Stomach (tissue), 9 donors: ENCODE results near the gene LRRFIP1. TPM values are rescaled to one million over a fixed set of nuclear protein-coding genes. Genes with fewer than 3 reads are reported as not detected.

Source experiments
- DNase-seq, 2 donors: peaks; one replicate each; pipeline versions ENCODE4 v3.0.0 to v3.0.0-alpha.2; 2013 to 2019
- H3K27ac ChIP-seq, 5 donors: fragments of 200-600 bp in 4 of 5; sonication (generic) in 4 of 5; one replicate each; pipeline ENCODE4 v1.5.1; 2013 to 2019; ENCODE audit warnings: mild to moderate bottlenecking in 1 of 5, moderate library complexity in 1 of 5
- H3K27me3 ChIP-seq, 3 donors: fragments of 200-600 bp; sonication (generic); one replicate each; pipeline ENCODE4 v1.5.1; 2017 to 2019; ENCODE audit warnings: mixed run types in 1 of 3
- H3K36me3 ChIP-seq, 4 donors: fragments of 200-600 bp; sonication (generic); 1 replicate in 3 of 4; 2 replicates in 1 of 4; pipeline ENCODE4 v1.5.1; 2016 to 2019
- H3K4me1 ChIP-seq, 4 donors: fragments of 200-600 bp; sonication (generic); one replicate each; pipeline ENCODE4 v1.5.1; 2016 to 2019
- H3K4me3 ChIP-seq, 4 donors: fragments of 200-600 bp; sonication (generic) in 3 of 4; one replicate each; pipeline ENCODE4 v1.5.1; 2016 to 2019; ENCODE audit warnings: mild to moderate bottlenecking in 1 of 4
- H3K9me3 ChIP-seq, 4 donors: fragments of 200-600 bp; sonication (generic); one replicate each; pipeline ENCODE4 v1.5.1; 2016 to 2019
- EP300 ChIP-seq: sonication (generic); formaldehyde crosslinking; IDR thresholded peaks from one replicate; pipeline ENCODE4 v1.6.1; 2017; ENCODE audit warnings: antibody characterized with exemption
- POLR2A ChIP-seq, 4 donors: fragments of 450-650 bp; IDR thresholded peaks; one replicate each; pipeline ENCODE4 v1.6.1; 2016; ENCODE audit warnings: antibody characterized with exemption in 4 of 4, control low read depth in 2 of 4, mild to moderate bottlenecking in 1 of 4, moderate library complexity in 1 of 4
- POLR2AphosphoS5 ChIP-seq, 3 donors: sonication (generic); formaldehyde crosslinking; IDR thresholded peaks; one replicate each; pipeline ENCODE4 v1.6.1; 2016; ENCODE audit warnings: antibody characterized with exemption in 3 of 3
- WGBS, 5 donors: extraction: QIAGEN DNeasy Blood & Tissue Kit in 3 of 5; methylation state at CpG; one replicate each; pipeline versions ENCODE4 v1.1.5 to v1.1.7; 2013 to 2018; 5-methylcytosine and 5-hydroxymethylcytosine counted together
- intact Hi-C: fragments of 100-400 bp; cut with DNase I; formaldehyde crosslinking; loops from one replicate; pipeline ENCODE4 v1.15.1; 2023; ENCODE audit warnings: low total_unique reads
- polyA plus RNA-seq, 3 donors: library from polyadenylated mRNA; stranded (reverse); fragments of 200-250 nt; gene quantifications; one replicate each; pipeline ENCODE4 v1.2.3, GENCODE V29; 2013
- total RNA-seq, 5 donors: library from RNA; depleted of rRNA; stranded (reverse); fragments of >200 nt; gene quantifications; one replicate each; pipeline versions ENCODE4 v1.1.0 to v1.2.3, GENCODE V29; 2014 to 2016
- TF ChIP-seq, protein P1 (sequence below), 7 experiments: fragments of 450-650 bp in 4 of 7; fragments of 200-600 bp in 3 of 7; sonication (generic) in 3 of 7; IDR thresholded peaks; one replicate each; pipeline ENCODE4 v1.5.1; 2016 to 2019; ENCODE audit warnings: antibody characterized with exemption in 7 of 7, control low read depth in 2 of 7, mild to moderate bottlenecking in 1 of 7
- donor health status: healthy with polysubstance abuse.
- donor health status: Bipolar disorder and iron deficiency.
- donor health status: healthy.

LRRFIP1 gene
- total and polyA plus RNA-seq, 8 donors: 31.6 to 201 (median 130) TPM

DNA sequence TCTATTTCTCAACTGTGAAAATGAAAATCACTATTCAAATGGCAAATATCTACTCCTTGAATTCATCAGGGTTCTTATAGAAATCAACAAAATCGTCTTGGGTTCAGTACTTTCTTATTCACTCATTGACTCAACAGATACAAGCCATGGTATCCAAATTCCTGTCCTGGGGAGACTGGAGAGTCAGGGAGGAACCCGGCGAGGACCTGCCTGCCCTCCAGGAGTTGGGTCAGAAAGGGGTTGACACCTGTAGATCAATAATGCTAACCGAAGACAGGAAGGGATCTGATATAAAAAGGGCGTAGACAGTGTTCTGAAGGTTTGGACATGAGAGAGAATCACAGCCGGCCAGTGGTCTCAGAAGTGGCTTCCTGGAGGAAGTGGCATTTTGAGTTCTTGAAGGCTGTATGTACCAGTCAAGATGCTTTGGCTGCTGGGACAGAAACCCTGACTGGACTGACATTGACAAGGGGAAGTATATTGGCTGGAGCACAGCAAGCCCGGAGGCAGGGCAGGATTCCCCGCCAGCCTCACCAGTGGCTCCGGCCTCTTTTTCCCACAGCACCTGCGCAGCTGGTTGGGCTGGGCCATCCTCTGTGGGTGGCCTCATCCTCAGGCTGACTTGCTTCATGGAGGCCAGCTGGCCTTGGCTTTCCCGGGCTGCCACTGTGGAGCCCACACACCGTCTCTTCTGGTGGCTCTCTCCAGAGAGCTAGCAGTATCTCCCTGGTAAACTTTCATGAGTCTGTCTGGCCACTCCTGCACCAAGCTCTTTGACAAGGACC is 3.0 kb downstream of the LRRFIP1 start:
- Histone ChIP-seq H3K4me1 (peaks cover 30 to 61% (median 39%) of the 10 kb centered on the region in 4 donors), H3K9me3 (peaks cover 0 to 6% (median 0%) of the 10 kb centered on the region in 4 donors), H3K27me3 (peaks cover 0 to 16% (median 0%) of the 10 kb centered on the region in 3 donors), H3K36me3 (peaks cover 0 to 8% (median 4%) of the 10 kb centered on the region in 4 donors), H3K27ac (peak overlapping the region in 1 of 5 donors; percentile 22), H3K4me3 (no peak overlapping the region)
- 72 to 96% (median 87%) methylated on average over 8 to 12 of the region's 12 CpGs for WGBS, 5 donors
- TF ChIP-seq POLR2AphosphoS5 (IDR thresholded peaks at IDR 0.05): no peak
- no peak for TF ChIP-seq POLR2A (IDR thresholded peaks at IDR 0.05)
- no peak for TF ChIP-seq EP300
- TF ChIP-seq, protein P1, sequence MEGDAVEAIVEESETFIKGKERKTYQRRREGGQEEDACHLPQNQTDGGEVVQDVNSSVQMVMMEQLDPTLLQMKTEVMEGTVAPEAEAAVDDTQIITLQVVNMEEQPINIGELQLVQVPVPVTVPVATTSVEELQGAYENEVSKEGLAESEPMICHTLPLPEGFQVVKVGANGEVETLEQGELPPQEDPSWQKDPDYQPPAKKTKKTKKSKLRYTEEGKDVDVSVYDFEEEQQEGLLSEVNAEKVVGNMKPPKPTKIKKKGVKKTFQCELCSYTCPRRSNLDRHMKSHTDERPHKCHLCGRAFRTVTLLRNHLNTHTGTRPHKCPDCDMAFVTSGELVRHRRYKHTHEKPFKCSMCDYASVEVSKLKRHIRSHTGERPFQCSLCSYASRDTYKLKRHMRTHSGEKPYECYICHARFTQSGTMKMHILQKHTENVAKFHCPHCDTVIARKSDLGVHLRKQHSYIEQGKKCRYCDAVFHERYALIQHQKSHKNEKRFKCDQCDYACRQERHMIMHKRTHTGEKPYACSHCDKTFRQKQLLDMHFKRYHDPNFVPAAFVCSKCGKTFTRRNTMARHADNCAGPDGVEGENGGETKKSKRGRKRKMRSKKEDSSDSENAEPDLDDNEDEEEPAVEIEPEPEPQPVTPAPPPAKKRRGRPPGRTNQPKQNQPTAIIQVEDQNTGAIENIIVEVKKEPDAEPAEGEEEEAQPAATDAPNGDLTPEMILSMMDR (IDR thresholded peaks at IDR 0.05): no peak
- intact Hi-C loops: no loop called here
- DNase-seq: no peak

DNA sequence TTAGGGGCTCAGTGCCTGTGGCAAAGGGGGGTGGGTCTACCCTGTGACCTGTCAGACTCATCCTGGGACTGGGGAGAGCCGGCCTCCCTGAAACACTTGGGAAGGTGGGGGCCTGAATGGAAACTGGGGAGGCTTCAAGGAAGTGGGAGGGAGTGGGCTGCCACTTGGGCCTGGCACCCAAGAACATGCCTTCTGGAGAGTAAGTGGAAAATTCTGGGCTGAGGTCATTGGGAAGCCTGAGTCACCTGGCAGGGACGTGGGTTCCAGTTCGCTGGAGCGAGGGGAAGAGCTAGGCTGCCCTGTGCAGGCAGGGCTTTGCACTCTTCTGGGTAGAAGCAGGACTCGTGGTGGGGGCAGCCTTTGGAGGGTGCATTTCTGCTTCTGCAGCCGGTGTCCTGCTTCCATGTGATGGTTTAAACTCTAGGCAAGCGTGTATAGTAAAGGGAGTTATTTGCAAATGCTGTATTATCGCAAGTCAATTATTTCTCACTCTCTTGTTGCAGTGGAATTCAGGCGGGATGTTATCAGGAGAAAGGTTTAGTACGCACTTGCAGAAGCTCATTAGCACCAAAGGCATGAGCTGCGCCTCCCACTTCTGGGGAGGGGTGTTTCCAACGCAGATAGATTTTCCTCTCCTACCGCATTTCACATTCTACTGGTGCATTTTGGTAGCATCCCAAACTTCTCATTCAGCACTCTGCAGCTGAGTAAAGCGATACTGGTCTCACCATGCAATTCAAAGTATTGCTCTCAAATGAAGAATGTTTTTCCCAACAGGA is 3.8 kb downstream of the LRRFIP1 start:
- no peak for DNase-seq
- Histone ChIP-seq H3K4me1 (peaks cover 27 to 53% (median 39%) of the 10 kb centered on the region in 4 donors), H3K9me3 (peaks cover 0 to 6% (median 0%) of the 10 kb centered on the region in 4 donors), H3K27ac (no peak overlapping the region), H3K4me3 (no peak overlapping the region), H3K36me3 (peaks cover 0 to 8% (median 4%) of the 10 kb centered on the region in 4 donors), H3K27me3 (peaks cover 0 to 16% (median 0%) of the 10 kb centered on the region in 3 donors)
- 70 to 84% (median 81%) methylated on average over 14 of the region's 14 CpGs for WGBS, 5 donors
- TF ChIP-seq, protein P1 (IDR thresholded peaks at IDR 0.05): no peak
- intact Hi-C loops: no loop called here

DNA sequence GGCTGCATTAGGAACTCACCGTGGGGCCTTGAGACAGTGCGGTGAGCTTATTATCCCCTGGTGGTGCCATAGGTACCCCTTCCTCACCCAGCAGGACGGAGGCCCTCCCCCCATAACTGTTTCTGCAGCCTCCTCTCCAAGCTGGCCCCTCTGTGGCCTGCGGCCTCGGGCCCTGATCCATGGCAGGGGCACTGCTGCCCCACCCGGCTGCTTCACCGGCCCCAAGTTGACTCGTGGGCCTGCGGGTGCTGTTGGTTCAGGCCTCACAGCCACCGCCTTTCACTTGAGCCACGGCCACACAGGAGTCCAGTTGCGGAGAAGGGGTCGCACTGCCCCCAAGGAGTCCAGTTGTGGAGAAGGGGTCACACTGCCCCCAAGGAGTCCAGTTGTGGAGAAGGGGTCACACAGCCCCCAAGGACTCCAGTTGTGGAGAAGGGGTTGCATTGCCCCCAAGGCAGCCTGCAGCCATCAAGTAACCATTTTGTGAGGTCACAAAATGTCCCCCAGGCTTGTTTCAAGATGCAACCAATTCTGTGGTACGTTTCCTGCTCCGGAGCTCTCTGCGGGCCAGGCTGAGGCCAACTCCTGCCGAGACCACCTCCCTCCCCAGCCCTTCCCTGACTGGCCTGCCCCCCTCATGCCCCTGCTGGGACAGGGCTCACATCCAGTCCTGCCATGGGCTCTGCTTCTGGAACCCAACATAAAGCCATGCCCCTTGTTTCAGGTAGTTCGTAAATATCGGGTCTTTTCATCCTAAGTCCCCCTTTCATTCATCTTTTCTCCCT is 4.6 kb downstream of the LRRFIP1 start:
- intact Hi-C loops: no loop called here
- H3K4me1 ChIP-seq: peaks cover 20 to 45% (median 32%) of the 10 kb centered on the region in 4 donors
- no peak for DNase-seq
- 83 to 94% (median 91%) methylated on average over 15 to 19 of the region's 19 CpGs for WGBS, 5 donors
- no peak overlapping the region for H3K27ac ChIP-seq
- peaks cover 0 to 6% (median 0%) of the 10 kb centered on the region in 4 donors for H3K9me3 ChIP-seq
- no peak overlapping the region for H3K4me3 ChIP-seq
- TF ChIP-seq POLR2AphosphoS5 (IDR thresholded peaks at IDR 0.05): no peak
- TF ChIP-seq EP300: no peak
- TF ChIP-seq POLR2A (IDR thresholded peaks at IDR 0.05): no peak
- TF ChIP-seq, protein P1 (IDR thresholded peaks at IDR 0.05): no peak
- H3K27me3 ChIP-seq: peaks cover 0 to 10% (median 0%) of the 10 kb centered on the region in 3 donors
- peaks cover 0 to 8% (median 4%) of the 10 kb centered on the region in 4 donors for H3K36me3 ChIP-seq

DNA sequence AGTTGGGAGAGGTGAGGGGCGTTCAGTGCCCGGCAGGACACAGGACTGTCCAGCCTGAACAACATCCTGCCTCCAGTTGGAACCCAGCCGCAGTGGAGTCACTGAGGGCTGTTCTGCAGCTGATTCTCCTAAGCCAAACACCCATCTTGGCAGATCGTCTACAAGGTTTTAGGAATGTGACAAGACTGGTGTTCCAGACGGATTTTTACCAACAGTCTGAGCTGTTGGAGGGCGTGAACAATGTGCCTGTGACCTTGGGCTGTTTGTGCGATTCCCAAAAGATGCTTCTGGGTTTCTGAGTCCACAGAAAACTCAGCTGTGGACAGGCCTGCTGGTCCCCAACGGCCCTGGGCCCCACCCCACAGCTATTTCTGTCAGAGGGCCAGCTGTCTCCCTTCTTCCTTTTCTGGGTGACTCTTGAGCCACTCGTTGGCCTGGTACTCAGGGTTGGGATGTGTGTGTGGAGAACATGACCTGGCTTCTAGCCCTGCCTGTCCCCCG is 5.7 kb downstream of the LRRFIP1 start:
- Histone ChIP-seq H3K36me3 (peaks cover 0 to 8% (median 4%) of the 10 kb centered on the region in 4 donors), H3K4me3 (no peak overlapping the region), H3K4me1 (peaks cover 15 to 40% (median 28%) of the 10 kb centered on the region in 4 donors), H3K27ac (peak overlapping the region in 1 of 5 donors; percentile 4), H3K27me3 (peaks cover 0 to under 1% (median 0%) of the 10 kb centered on the region in 3 donors), H3K9me3 (peaks cover 0 to 6% (median 0%) of the 10 kb centered on the region in 4 donors)
- WGBS, 5 donors: 56 to 74% (median 72%) methylated on average over 10 of the region's 10 CpGs
- TF ChIP-seq POLR2AphosphoS5 (IDR thresholded peaks at IDR 0.05) (no peak), EP300 (no peak), POLR2A (IDR thresholded peaks at IDR 0.05) (no peak)
- TF ChIP-seq, protein P1 (IDR thresholded peaks at IDR 0.05): no peak
- intact Hi-C loops: no loop called here
- DNase-seq: no peak
